MM.1S (cell line): ENCODE measurements around the gene PDXK.
"Not testable (repeated sequence)": the region's sequence is repeated elsewhere in the genome, so short reads cannot be mapped to it uniquely, and the experiment has no call there.

Experiments used
- DNase-seq: peaks from one replicate; pipeline ENCODE4 v3.0.0-alpha.2; 2015
- H2AFZ ChIP-seq: fragments of 300-600 bp; sonication (generic); 2 replicates; pipeline ENCODE4 v1.6.0; 2016; ENCODE audit warnings: antibody characterized with exemption, low read length
- H3F3A ChIP-seq: fragments of 300-600 bp; sonication (generic); 2 replicates; pipeline ENCODE4 v1.6.1; 2016; ENCODE audit warnings: mild to moderate bottlenecking, antibody characterized with exemption, low read length, moderate library complexity, mixed read lengths; ENCODE audit not compliant: insufficient read depth
- H3K27ac ChIP-seq: fragments of 300-600 bp; sonication (generic); 2 replicates; pipeline ENCODE4 v1.5.1; 2016; ENCODE audit warnings: mild to moderate bottlenecking, low read length
- H3K27me3 ChIP-seq: fragments of 300-600 bp; sonication (generic); replicated peaks from 2 replicates; pipeline ENCODE4 v1.6.0; 2016; ENCODE audit warnings: low read length; ENCODE audit not compliant: insufficient read depth
- H3K36me3 ChIP-seq: fragments of 300-600 bp; sonication (generic); replicated peaks from 2 replicates; pipeline ENCODE4 v1.6.1; 2016; ENCODE audit warnings: mild to moderate bottlenecking, low read length, mixed read lengths; ENCODE audit not compliant: insufficient read depth
- H3K4me1 ChIP-seq: fragments of 300-600 bp; sonication (generic); 2 replicates; pipeline ENCODE4 v1.6.1; 2016; ENCODE audit warnings: low read length, mixed read lengths
- H3K4me2 ChIP-seq: fragments of 300-600 bp; sonication (generic); 2 replicates; pipeline ENCODE4 v1.6.0; 2016; ENCODE audit warnings: low read depth, low read length
- H3K4me3 ChIP-seq: fragments of 300-600 bp; sonication (generic); 2 replicates; pipeline ENCODE4 v1.5.1; 2016; ENCODE audit warnings: low read length, mixed read lengths
- H3K79me2 ChIP-seq: fragments of 300-600 bp; sonication (generic); 2 replicates; pipeline ENCODE4 v1.6.1; 2016; ENCODE audit warnings: mixed run types, low read length, mixed read lengths
- H3K9ac ChIP-seq: fragments of 300-600 bp; sonication (generic); 2 replicates; pipeline ENCODE4 v1.6.1; 2016; ENCODE audit warnings: low read length, mixed read lengths
- H3K9me2 ChIP-seq: fragments of 300-600 bp; sonication (generic); replicated peaks from 2 replicates; pipeline ENCODE4 v1.6.1; 2016; ENCODE audit warnings: mild to moderate bottlenecking, low read length, mixed read lengths; ENCODE audit not compliant: insufficient read depth
- H3K9me3 ChIP-seq: fragments of 300-600 bp; sonication (generic); replicated peaks from 2 replicates; pipeline ENCODE4 v1.6.1; 2016; ENCODE audit warnings: mild to moderate bottlenecking, low read length, mixed read lengths; ENCODE audit not compliant: insufficient read depth
- H4K20me1 ChIP-seq: fragments of 300-600 bp; sonication (generic); 2 replicates; pipeline ENCODE4 v1.6.1; 2016; ENCODE audit warnings: mild to moderate bottlenecking, low read length, moderate library complexity, mixed read lengths; ENCODE audit not compliant: insufficient read depth
- CTCF ChIP-seq: fragments of 300-600 bp; sonication (generic); IDR thresholded peaks from 2 replicates; pipeline ENCODE4 v1.5.1; 2016; ENCODE audit warnings: antibody characterized with exemption, low read length, mixed read lengths
- EZH2 ChIP-seq: fragments of 300-600 bp; sonication (generic); optimal IDR thresholded peaks from 2 replicates; pipeline ENCODE3; 2017; ENCODE audit warnings: low read depth, mild to moderate bottlenecking, antibody characterized with exemption, low read length, mixed read lengths
- EZH2phosphoT487 ChIP-seq: fragments of 300-600 bp; sonication (generic); IDR thresholded peaks from 2 replicates; pipeline ENCODE4 v1.6.1; 2018; ENCODE audit warnings: antibody characterized with exemption, low read length

The PDXK gene

DNA sequence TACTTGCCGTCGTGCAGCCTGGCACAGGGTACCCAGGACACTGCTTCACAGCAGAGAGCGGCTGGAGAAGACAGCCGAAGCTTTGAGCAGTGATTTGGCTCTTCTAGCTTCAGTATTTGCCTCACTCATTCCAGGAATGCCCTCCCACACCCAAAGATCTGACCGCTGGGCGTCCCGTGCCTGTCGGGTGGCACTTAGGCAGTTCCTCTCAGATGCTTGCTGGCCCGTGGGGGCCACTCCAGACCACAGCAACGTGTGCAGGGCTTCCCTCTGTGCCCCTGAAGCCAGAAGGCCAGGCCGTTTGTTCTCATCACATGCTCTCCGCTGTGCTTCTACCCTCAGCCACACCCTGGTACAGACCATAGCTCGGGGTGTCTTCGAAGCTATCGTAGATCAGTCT lies 42.5 kb upstream of the PDXK start:
- H3K79me2 ChIP-seq, result peaks cover 47% of the 10 kb centered on the region
- TF ChIP-seq EZH2, result no peak
- TF ChIP-seq CTCF, result no peak
- TF ChIP-seq EZH2phosphoT487, result no peak
- H3K4me1 ChIP-seq, result no peaks in the 10 kb centered on the region
- DNase-seq, result no peak
- H3K4me2 ChIP-seq, result no peak overlapping the region
- H3K27ac ChIP-seq, result no peak overlapping the region
- H4K20me1 ChIP-seq, result peaks cover 5% of the 10 kb centered on the region; the same call in 1 of the 2 replicates
- H2AFZ ChIP-seq, result no peak overlapping the region
- no peaks in the 10 kb centered on the region for H3F3A ChIP-seq
- no peaks in the 10 kb centered on the region for H3K9me3 ChIP-seq
- peaks cover 20% of the 10 kb centered on the region; the same call in 1 of the 2 replicates for H3K36me3 ChIP-seq
- H3K9me2 ChIP-seq, result no peaks in the 10 kb centered on the region
- H3K9ac ChIP-seq, result no peak overlapping the region
- H3K27me3 ChIP-seq, result no peaks in the 10 kb centered on the region
- H3K4me3 ChIP-seq, result no peak overlapping the region

GRCh38 chr21:43679951-43680350 lies 39.0 kb upstream of the PDXK start:
- H3F3A ChIP-seq, result no peaks in the 10 kb centered on the region
- H2AFZ ChIP-seq, result no peak overlapping the region
- peaks cover 36% of the 10 kb centered on the region for H3K79me2 ChIP-seq
- H4K20me1 ChIP-seq, result no peaks in the 10 kb centered on the region
- H3K9ac ChIP-seq, result no peak overlapping the region
- H3K36me3 ChIP-seq, result peaks cover 20% of the 10 kb centered on the region
- H3K27ac ChIP-seq, result no peak overlapping the region
- no peak overlapping the region for H3K4me3 ChIP-seq
- DNase-seq, result no peak
- no peaks in the 10 kb centered on the region for H3K4me1 ChIP-seq
- no peaks in the 10 kb centered on the region for H3K9me2 ChIP-seq
- TF ChIP-seq EZH2phosphoT487 (no peak), CTCF (no peak), EZH2 (no peak)
- no peak overlapping the region for H3K4me2 ChIP-seq
- no peaks in the 10 kb centered on the region for H3K27me3 ChIP-seq
- H3K9me3 ChIP-seq, result no peaks in the 10 kb centered on the region

DNA sequence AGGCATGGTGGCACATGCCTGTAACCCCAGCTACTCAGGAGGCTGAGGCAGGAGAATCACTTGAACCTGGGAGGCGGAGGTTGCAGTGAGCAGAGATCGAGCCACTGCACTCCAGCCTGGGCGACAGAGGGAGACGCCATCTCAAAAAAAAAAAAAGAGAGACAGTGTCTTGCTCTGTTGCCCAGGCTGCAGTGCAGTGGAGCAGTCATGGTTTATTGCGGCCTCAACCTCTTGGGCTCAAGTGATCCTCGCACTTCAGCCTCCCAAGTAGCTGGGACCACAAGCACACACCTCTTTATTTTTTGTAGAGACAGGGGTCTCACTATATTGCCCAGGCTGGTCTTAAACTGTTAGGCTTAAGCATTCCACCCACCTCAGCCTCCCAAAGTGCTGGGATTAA lies 38.5 kb upstream of the PDXK start:
- not testable (repeated sequence) for H3K4me2 ChIP-seq, H3K4me1 ChIP-seq, H3F3A ChIP-seq, H3K9ac ChIP-seq, H3K27me3 ChIP-seq, DNase-seq, H3K9me3 ChIP-seq, H4K20me1 ChIP-seq, H3K27ac ChIP-seq, H3K4me3 ChIP-seq, H2AFZ ChIP-seq, H3K9me2 ChIP-seq
- Histone ChIP-seq H3K79me2 (peaks cover 32% of the 10 kb centered on the region), H3K36me3 (peaks cover 17% of the 10 kb centered on the region)

DNA sequence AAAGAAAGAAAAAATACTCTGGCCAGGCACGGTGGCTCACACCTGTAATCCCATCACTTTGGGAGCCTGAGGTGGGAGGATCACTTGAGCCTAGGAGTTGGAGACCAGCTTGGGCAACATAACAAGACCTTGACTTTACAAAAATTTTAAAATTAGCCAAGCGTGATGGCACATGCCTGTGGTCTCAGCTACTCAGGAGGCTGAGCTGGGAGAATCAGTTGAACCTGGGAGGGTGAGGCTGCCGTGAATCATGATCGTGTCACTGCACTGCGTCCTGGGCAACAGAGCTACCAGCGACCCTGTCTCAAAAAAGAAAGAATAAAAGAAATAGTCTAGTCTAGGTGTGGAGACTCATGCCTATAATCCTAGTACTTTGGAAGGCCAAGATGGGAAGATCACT lies 37.3 kb upstream of the PDXK start:
- H3K9ac ChIP-seq, result no peak overlapping the region

More for the DNA sequence above, 37.3 kb upstream of the PDXK start:
- TF ChIP-seq CTCF (no peak), EZH2 (no peak), EZH2phosphoT487 (no peak)
- H3F3A ChIP-seq, result no peaks in the 10 kb centered on the region
- H3K79me2 ChIP-seq, result peaks cover 27% of the 10 kb centered on the region
- no peaks in the 10 kb centered on the region for H3K9me2 ChIP-seq
- H2AFZ ChIP-seq, result no peak overlapping the region
- no peak overlapping the region for H3K4me2 ChIP-seq
- no peaks in the 10 kb centered on the region for H3K4me1 ChIP-seq
- no peak for DNase-seq
- no peaks in the 10 kb centered on the region for H4K20me1 ChIP-seq
- no peaks in the 10 kb centered on the region for H3K27me3 ChIP-seq
- no peak overlapping the region for H3K4me3 ChIP-seq
- H3K9me3 ChIP-seq, result no peaks in the 10 kb centered on the region
- H3K36me3 ChIP-seq, result peaks cover 22% of the 10 kb centered on the region
- no peak overlapping the region for H3K27ac ChIP-seq
